HG02763 (cell line): ENCODE results near the gene CDHR1.

Experiments used
- ATAC-seq: cut with Tn5 transposase; IDR thresholded peaks from one replicate; pipeline ENCODE4 v1.9.1; 2021; ENCODE audit warnings: mild to moderate bottlenecking, moderate library complexity; ENCODE audit not compliant: unreplicated experiment

CDHR1 gene

DNA sequence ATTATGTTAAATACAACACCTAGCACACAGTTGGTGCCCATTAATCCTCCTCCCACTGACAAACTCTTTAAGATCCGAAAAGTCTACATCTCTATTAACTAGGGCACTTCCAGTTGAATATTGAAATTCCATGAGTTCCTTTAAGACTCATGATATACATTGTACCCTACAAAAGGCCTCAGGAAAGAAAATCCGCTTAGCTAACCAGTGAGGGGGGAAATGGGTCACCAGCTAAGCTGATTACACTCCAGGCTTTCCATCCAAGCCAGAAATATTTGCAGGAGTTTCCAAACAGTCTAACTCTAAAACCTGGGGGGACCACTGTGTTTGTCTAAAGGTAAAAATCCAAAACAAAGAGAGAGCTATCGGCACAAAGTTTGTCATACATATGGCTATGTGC is 32.3 kb downstream of the CDHR1 start:
- no peak for ATAC-seq

DNA sequence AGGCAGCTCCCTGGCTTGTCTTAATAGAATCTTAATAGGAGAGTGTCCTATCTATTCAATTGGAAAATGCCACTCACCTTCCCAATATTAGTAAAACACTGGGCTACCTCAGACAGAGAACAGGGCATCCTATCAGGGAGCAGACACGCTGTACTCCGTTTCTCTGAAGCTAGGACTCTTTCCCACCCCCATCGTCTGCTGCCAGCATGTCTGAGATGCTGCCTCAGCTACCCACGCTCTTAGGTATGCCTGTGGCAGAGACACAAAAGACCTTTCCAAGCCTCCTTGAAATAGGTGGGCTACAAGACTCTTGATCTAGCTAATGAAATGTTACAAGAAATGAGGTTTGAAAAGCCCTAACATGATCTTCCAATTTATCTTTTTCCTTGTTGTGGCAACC is 33.5 kb downstream of the CDHR1 start:
- ATAC-seq: no peak

DNA sequence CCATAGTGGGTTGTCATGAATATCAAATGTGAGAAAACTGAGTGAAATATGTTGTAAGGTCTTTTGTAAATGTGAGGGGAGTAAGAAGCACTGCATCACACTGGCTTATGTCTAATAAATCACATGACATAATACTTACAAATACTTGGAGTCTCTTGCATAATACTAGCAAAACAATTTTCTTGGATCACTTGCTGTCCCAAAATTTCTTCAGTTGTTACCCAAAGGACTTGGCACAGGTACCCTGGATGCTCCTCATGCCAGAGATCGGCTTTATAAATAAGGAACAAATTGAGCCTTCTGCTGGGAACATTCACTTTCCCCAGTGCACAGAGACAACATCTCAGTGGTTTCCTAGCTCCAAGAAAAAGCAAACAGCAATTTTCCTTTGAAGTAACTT is 36.0 kb downstream of the CDHR1 start:
- no peak for ATAC-seq

DNA sequence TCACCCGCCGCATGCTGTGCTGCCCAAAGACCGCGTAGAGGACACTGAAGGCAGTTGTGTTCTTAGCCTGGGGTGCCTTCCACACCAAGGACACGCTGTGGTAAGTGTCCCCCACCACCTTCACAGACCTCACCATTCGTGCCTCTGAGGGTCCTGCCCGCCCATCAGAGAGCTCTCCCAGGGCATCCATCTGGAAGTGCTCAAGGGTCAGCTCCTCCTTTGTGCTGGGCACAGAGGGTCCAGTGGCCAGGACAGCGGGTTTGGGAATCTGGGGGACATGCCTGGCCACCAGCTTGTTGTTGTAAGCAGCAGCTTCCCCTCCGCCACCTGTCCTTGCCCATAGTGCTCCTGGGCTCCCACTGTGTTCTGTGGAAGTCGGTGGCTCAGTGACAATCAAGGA is 38.0 kb downstream of the CDHR1 start:
- no peak for ATAC-seq

DNA sequence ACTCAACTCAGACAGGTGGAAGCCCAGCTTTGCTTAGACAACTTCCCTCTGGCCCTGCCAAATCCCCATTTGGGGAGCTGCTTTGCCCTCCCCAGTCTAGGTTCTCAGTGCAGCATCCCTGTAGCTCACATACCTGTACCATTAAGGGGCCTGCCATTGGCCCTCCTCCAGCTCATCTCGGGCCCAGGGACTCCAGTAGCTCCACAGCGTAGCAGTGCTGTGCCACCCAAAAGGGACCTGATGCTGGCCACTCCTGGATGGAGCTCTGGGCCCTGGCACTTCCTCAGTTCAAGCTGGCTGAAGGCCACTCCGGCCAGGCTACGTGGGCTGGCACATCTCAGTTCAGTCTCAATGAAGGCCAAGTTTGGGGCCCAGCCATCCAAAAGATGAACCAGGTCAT is 39.6 kb downstream of the CDHR1 start:
- ATAC-seq: no peak

DNA sequence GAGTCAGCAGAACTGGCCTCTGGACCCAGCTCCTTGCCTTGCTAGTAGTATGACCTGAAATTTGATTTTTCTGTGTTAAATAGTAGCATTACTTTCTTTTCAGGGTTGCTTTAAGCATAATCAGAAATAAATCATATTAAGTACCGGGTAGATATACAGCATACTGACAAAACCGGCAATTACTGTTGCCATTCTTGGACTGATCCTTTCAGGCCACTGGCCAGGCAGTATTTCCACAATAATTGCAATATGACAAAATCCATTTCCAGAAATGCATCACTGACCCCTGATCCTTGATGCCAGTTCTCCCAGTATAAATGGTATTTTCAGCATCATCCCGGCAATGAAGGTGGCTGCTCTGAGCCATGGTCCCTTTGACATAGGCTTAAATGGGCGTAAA is 40.1 kb downstream of the CDHR1 start:
- ATAC-seq: no peak

DNA sequence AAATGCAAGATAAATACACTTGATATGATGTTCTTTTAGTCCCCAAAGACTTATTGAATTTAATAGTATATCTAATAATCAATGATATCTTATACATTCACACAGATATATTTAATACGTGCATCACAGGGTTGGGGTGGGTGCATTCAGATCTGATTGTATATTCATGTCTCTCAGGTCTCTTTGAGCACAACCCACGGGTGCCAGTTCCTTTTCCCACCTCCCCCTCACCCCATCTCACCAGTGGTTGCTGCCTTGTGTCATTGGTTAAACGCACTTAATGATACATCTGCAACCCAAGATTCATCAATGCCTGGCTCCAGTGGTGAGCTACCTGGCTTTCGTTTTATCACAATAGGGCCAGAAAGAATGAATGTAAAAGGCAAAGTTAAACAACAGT is 40.8 kb downstream of the CDHR1 start:
- ATAC-seq: no peak

DNA sequence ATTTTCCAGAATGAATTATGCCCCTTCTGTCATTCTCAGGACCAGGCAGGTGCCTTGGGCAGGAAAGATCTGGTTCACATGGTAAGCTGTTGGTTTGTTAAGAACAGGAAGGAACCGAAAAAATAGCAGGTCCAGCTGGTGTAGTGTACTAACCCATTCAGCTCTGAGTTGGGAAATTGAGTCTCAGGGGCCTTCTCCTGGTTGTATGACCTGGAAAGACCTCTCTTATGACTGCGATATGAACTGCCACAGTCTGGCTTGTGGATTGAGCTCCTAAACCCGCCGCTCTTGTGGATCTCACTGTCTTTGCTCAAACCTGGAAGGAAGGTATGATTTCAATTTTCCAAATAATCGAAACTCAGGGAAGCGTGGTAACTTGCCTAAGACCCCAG is 42.5 kb downstream of the CDHR1 start:
- ATAC-seq: no peak

DNA sequence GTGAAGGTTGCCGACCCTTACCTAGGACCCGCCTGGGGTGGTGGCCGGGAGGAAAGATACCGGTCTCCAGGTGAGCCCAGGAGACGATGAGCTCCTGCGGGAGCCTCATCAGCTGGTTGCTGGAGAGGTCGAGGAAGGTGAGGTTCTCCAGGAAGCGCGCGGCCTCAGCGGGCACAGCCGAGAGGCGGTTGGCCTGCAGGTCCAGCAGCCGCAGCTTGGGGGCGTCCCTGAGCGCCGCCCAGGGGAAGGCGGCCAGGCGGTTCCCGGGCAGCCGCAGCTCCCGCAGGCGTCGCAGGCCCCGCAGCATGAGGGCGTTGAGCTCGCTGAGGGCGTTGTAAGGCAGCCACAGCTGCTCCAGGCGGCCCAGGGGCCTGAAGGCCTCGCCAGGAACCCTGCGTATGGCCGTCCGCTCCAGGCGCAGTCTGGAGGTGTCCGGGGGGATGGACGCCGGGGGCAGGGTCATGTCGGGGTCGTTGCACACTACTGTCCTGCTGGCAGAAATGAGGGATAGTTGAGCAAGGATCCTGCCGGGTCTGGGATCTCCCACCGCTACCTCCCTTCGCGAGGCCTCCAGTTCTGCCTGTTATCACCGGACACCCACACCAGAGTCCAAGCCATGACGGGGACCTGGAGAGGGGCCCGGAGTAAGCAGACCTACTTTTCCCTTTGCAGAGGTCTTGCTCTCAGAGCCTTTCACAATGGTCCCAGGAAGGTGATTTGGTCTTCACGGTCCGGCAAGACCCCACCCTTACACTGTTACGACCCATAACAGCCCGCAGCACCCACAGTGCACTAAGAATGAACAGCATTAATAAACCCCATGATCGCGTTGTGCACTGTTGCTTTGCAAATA is 43.1 kb downstream of the CDHR1 start:
- no peak for ATAC-seq

DNA sequence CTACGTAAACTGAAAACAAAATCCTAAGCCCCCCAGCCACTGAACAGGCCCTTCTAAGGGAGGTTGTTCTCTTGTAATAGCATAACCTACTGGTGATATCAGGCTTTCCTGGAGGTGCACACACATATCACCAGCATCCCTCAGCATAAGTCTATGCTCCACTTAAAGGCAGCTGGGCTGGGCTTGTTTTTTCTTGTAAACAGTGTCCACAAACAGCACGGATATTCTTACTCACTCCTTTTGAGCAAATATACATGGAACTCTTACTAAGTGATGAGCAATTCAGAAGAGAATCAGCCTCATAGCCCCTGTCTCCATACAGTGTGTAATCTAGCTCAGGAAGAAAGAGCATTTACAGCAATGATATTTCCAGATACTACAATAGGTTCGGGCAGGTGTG is 44.6 kb downstream of the CDHR1 start:
- ATAC-seq: no peak

DNA sequence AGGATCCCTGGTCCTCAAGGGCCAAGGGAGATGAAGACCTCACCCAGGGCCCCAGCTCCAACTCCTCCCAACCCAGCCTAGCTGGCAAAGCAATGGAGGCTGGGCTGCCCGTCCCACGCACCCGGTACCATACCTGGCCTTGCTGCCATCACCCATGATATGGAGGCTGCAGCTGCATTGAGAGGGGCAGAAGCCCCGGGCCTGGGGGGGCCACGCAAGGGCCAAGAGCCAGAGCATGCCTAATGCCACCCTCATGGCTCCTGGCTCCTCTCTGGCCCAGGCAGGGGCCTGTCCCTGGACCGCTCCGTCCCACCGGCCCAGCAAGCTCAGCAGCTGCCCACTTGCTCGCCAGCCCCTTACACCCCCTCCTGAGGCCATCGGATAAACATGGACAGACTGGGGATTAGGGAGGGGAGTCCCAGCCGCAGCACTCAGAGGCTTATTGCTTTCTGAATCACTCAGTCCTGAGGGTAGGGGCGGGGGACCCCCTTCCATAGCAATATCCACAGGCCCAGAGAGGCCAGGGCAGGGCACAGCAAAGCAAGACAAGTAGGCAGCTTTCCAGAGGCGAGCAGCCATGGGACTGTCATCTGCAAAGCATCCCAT is 47.0 kb downstream of the CDHR1 start, which contains the start of gene LRIT1:
Gene LRIT1 (minus strand): TSS at position 362 of the 606 bp plus-strand sequence. CDS start 107 bp downstream, at position 255.
- ATAC-seq: no peak

DNA sequence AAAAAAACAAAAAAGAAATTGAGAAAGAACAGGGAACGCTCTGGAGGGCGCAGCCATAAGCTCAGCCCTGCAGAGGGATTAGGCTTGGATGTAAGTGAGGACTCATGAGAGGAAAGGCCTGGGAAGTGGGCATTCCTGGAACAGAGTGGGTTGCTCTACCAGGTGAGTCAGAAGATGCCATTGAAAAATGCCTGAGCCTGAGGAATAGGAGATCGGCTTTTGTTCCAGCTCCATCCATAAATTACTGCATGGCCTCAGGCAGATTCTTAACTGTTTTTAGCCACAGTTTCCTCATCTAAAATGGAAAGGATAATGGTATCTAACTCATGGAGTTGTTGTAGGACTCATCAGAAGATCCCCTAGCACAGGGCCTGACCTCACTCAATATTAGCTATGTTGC is 49.4 kb downstream of the CDHR1 start:
- no peak for ATAC-seq

DNA sequence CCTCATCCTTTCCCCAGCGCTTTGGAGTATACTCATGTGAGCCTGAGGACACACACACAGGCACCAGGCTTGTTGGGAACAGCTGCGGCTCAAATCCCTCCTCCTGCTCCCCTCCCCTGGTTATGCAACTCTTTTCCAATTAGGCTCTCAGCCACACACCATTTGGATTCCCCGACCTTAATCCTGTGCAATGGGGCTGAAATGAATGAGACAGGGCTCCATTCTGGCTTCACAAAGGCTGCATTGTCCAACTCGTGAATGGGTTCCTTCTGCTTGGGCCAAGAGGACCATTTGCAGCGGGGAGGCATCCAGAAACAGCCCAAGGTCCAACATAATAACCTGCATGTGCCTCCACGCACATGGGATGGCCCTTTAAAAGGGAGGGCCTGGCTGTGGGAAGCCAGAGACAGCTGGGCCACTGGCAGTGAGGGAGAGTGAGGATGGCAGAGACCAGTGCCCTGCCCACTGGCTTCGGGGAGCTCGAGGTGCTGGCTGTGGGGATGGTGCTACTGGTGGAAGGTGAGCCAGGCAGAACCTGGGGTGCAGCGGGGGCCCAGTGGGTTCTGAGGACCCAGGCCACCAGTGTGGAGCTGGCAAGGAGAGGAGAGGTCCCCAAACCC is 50.4 kb downstream of the CDHR1 start, which contains the start of gene RGR:
Gene RGR (plus strand): TSS at position 403 of the 620 bp plus-strand sequence. CDS start 38 bp downstream, at position 441.
- ATAC-seq: no peak

DNA sequence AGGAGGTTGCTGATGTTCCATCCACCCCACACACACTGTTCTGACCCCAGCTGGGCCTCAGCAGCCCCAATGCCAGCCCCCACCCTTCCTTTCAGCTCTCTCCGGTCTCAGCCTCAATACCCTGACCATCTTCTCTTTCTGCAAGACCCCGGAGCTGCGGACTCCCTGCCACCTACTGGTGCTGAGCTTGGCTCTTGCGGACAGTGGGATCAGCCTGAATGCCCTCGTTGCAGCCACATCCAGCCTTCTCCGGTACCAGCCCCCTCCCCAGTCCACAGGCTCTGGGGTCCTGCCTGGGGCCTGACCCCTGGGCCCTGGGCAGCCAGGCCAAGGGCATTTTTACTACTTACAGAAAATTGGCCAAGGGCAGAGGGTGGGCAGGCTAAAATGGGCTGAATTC is 53.2 kb downstream of the CDHR1 start:
- no peak for ATAC-seq

DNA sequence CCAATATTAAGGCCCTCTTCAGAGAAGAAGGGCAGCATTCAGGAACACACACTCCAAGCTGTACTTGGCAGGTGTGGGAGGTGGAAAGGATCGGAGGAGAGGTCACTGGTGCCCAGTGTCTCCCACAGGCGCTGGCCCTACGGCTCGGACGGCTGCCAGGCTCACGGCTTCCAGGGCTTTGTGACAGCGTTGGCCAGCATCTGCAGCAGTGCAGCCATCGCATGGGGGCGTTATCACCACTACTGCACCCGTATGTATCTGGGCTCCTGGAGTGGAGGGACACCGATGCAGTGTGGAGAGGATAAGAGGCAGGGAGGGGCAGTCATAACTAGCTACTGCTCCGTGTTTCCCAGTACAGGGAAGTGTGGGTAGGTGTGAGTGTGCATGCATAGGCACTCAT is 54.5 kb downstream of the CDHR1 start:
- no peak for ATAC-seq

DNA sequence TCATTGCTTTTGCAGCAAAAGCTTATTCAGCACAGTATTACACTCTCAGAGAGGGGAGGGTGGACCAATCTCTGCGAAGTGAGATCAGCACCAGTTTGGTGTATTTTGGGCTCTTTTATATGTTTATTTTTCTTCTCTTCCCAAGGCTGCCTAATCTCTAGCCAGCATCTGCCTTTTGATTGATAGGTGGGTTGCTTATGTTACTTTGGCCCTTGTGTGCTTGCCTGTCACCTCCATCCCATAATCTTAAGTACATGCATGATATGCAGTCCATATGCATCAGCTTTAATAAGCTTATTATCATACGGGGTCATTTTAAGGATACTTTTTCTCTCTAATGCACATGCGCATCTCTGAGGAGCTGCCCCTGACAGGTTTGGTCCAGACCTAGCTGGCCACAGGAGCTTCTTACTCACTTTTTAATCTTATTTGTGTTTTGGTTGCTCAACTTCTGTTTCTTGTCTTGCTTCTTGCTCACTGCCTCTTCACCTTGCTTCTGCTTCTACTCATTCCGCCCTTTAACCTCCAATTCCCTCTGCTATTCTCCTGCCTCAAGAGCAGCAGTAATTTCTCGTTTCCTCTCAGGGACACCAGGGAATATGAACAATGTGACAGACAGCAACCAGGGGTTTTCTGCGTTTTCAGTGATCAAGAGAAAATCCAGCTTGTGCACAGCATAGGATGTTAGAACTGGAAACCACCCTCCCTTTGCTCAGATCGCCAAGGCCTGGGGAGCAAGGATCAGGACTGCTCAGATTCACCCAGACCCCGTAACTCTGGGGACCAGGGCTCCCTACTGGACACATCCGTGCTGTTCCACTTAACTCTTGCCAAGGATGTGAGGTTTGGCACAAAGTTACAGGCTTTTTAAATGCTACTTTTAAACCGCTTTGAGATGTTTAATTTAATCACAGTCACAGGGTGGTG is 60.5 kb downstream of the CDHR1 start:
- no peak for ATAC-seq

DNA sequence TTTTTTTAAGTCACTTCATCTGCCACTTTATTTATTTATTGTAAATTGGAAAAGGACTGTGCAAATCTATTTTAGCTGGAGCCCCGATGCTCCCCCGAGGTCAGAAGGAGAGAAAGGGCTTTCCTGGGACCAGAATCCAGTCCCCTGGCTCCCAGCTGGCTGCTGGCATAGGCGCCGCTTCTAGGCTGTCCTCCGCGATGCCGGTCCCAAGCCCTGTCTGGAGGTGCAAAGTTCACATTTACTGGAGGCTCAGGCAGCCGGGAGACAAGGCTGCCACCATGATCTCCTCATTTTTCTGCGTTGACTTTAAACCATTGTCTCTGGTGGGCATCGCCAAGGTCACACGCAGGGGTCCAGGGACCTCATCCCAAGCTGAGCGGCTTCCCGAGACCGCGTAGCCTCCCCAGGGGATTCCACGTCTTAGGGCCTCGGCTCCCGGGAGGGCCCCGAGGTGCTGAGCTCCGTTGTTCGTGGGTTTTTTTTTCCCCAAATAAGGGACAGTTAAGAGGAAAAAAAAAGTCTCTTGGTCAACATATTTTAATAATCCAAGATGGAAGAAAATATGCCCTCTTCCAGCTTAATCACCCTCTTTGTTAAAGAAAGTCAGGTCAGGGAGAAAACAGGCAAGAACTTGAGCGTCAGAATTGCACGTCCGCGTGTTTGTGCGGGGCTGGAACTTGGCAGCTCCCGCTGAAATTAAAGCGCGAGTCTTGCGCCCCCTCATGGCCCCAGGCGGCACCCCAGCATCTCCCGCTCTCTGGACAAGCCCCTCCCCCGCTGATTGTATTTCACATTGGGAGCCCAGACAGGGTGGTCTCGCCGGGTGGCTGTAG is 62.4 kb downstream of the CDHR1 start:
- ATAC-seq: no peak

DNA sequence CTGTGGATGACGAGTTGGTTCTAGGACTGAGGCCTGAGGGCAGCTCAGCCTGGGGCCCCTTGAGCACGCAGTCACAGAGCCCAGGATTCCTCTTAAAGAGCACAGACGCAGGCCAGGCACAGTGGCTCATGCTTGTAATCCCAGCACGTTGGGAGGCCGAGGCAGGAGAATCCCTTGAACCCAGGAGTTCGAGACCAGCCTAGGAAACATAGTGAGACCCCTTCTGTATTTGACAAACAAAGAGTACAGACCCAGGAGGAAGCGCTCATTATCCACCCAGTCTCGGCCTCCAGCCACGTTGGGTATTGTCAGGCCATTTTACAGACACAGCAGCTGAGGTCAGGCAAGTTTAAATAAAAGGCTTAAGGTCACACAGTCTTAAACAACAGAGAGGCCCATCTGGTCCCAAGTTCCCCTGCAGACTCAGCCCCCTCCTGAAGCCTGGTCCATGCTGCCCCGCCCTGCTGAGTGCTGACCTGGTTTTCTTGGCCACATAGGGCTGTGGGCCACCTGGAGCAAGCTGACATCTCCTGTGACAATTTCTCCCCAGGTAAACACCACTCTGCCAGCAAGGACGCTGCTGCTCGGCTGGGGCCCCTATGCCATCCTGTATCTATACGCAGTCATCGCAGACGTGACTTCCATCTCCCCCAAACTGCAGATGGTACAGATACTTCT is 63.1 kb downstream of the CDHR1 start:
- no peak for ATAC-seq

DNA sequence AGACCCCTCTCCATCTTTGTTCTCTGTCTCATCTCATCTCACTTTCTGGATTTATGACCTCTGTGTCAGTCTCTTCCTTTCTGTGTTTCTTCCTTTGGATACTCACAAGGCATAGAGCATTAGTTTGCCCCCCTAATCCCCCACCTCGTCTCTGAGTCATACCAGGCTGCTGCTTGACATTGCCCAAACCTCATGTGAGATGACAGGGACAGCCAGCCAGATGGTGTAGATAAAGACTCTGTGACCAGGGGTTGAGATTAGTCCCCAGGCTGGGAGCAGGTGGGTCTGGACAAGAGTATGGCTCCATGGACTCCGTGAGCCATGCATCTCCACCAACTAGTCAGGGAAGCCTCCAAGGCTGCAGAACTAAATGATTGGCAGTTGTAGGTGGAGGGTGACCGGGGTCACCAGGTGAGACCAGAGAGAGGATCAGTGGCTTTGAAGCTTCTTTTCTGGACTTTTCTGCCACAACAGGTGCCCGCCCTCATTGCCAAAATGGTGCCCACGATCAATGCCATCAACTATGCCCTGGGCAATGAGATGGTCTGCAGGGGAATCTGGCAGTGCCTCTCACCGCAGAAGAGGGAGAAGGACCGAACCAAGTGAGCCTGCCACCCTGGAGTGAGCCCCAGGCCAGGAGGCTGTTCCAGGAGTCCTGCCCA is 63.8 kb downstream of the CDHR1 start:
- no peak for ATAC-seq
